Measurements from ENCODE around the gene ZNF362.
A peak's percentile ranks its signal among the peaks of the same experiment; 100 is the strongest.

ZNF362 gene

DNA sequence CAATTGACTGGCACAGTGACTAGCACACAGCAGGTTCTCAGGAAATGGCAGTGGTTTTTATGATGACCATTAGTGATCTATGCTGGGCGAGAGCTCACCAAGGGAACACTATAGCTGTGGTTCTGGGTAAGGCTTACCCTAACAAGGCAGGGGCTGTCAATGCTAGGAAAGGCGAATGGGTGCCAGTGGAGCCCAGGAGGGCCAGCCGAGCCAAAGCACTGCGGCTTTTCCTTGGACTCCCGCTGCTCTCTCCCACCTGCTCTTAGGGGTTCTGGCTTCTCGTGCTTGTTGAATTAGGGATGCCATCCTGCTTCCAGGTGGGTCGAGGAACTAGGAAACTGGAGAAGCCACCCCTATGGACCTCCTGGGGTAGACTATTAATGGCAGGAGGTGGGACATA lies 74.6 kb downstream of the ZNF362 start:
- no peak for DNase-seq

GRCh38 chr1:33331444-33332356 lies 75.4 kb downstream of the ZNF362 start:
- DNase-seq: no peak

DNA sequence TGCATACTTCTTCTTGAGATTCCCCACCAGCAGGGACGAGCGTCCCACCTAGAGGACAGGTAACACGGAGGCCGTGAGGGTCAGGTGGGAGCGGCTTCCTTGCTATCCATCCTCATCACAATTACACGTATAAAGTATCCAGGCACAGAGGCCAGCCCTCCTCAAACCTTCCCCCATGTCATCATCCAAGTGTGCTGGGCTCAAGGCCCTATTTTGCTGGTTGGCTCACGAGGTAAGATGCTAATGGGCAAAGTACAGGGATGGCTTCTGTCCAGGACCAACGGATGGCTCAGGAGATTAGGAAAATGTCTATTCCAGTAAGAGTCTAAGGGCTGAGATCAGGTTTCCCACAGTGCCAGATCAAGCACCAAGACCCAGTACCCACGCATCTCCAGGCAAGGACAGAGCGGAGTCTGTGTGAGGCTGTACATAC lies 76.1 kb downstream of the ZNF362 start:
- DNase-seq: no peak

GRCh38 chr1:33332881-33333280 lies 76.6 kb downstream of the ZNF362 start:
- DNase-seq: no peak

- DNase-seq: no peak
Measured at GRCh38 chr1:33334081-33334552, 77.8 kb downstream of the ZNF362 start.

GRCh38 chr1:33335020-33335419 lies 78.7 kb downstream of the ZNF362 start:
- no peak for DNase-seq

- no peak for DNase-seq
Measured at GRCh38 chr1:33336580-33336979, 80.3 kb downstream of the ZNF362 start.

- no peak for DNase-seq
Measured at GRCh38 chr1:33337441-33337840, 81.1 kb downstream of the ZNF362 start.

GRCh38 chr1:33338048-33338439 lies 81.8 kb downstream of the ZNF362 start:
- no peak for DNase-seq

GRCh38 chr1:33338440-33339211 lies 82.3 kb downstream of the ZNF362 start:
- DNase-seq: no peak

GRCh38 chr1:33339413-33339812 lies 83.1 kb downstream of the ZNF362 start:
- DNase-seq: no peak

DNA sequence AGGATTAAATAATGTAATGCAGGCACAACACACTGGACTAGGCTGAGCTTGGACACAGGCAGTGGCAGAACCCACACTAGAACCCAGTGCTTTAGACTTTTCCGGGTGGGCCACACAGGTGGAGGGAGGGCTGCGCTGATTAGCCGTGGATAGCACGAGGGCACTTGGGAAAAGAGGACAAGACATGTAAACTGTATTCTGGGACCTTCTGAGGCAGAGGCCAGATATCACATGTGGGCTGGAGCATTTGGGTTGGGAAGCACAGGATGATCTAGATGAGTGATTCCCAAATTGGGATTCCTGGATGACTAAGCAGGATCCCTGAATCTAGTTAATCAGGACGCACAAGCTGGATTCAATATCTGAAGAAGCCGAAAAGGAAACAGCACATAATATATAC lies 84.9 kb downstream of the ZNF362 start:
- DNase-seq: no peak

- no peak for DNase-seq
Measured at GRCh38 chr1:33342041-33342723, 85.9 kb downstream of the ZNF362 start.

DNA sequence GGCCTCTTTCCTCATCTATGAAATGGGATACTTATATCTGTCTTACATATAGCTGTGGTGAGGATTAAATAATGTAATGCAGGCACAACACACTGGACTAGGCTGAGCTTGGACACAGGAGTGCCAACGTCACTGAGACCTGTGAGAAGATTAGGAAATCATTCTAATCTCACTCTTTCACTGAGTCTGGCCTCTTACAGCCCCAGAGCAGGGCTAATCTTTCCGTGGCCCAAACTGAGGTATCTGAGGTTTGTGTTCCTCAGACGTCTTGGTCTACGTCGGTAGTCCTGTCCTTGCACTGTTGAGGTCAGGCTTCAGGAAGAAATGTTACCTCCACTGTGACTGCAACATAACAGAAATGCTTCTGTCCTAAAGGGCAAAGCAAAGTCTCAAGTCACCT lies 87.2 kb downstream of the ZNF362 start:
- DNase-seq: no peak

DNA sequence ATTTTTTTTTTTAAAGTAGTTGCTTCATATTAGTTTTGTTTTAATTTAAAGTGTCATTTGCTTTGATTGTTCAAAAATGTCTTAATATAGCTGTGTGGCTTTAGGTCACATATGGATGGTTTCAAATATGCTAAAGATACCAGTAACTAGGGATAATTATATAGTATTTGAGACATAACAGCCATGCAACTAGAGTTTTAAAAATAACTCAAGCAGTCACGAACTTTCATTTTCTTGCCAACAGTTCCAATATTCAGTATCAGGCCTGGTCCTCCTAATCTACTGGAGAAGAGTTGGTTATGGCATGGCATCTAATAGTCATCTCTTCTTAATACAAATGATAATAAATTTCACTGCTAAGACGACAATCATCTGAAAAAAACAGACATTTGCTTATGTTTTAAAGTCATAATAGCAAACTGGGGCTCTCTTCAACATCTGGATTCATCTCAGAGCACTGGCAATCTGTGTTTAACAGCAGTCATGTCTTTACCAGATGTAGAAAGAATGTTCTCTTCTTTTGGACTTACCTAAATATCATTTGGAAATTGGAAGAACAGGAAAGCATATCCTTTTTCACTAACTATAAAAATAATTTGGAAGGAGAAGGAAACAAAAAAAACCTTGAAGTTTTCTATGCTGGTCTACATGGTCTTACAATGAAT lies 88.7 kb downstream of the ZNF362 start:
- no peak for DNase-seq

GRCh38 chr1:33346533-33346926 lies 90.2 kb downstream of the ZNF362 start:
- DNase-seq: no peak

GRCh38 chr1:33346927-33347649 lies 90.8 kb downstream of the ZNF362 start:
- DNase-seq: no peak

GRCh38 chr1:33347650-33347992 lies 91.3 kb downstream of the ZNF362 start:
- no peak for DNase-seq

DNA sequence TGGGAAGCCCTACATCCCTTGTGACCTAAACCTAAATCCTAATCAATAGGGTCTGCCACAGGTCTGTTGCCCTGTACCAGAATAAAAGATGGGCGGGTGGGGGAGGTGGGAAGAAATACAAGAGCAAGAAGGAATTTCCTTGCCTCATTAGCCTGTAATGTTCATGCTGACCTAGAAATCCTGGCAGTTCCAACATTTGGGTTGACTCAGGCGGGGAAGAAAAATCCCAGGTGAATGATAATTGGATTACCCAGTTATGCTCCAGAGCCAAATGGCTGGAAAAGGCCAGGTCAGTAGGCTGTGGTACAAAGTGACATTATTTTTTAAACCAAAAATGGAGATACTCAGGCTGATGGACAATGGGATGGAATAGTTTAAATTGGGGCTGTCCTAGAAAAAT lies 91.9 kb downstream of the ZNF362 start:
- no peak for DNase-seq

GRCh38 chr1:33348676-33349080 lies 92.4 kb downstream of the ZNF362 start:
- DNase-seq: no peak

- peak; percentile 35 for DNase-seq
Measured at GRCh38 chr1:33349081-33349759, 92.9 kb downstream of the ZNF362 start.

Measured in activated CD4-positive, alpha-beta T cell treated with anti-CD3 and anti-CD28 coated beads, Interleukin-2, amount 50 U/mL, for 1 hour (primary cell).